H1 (cell line): ENCODE measurements around the gene TMEM255B. TPM values are rescaled to one million over a fixed set of nuclear protein-coding genes. Genes with fewer than 3 reads are reported as not detected.

Source experiments
- CTCF ChIA-PET: fragments of 300-600 bp; sonication (Branson Sonifier 250); formaldehyde crosslinking; loops from one replicate; lab custom pipeline; 2021; ENCODE audit not compliant: partially characterized antibody; lab: Charles Lee
- POLR2A ChIA-PET: fragments of 300-600 bp; sonication (Branson Sonifier 250); formaldehyde crosslinking; loops from one replicate; lab custom pipeline; 2021; ENCODE audit warnings: inconsistent platforms; ENCODE audit not compliant: partially characterized antibody; lab: Charles Lee
- DNase-seq, 2 experiments: peaks; one replicate each; pipeline versions ENCODE4 v3.0.0 to v3.0.0-alpha.2; 2010 to 2022; ENCODE audit warnings: low spot score in 2 of 2, low read depth in 1 of 2, mixed read lengths in 1 of 2
- FAIRE-seq: peaks from 2 replicates; lab custom pipeline; 2011; peaks lifted over from hg19 to GRCh38; lab: Jason Lieb, UNC
- H2AFZ ChIP-seq: 2 replicates; pipeline ENCODE4 v1.8.1; 2012; ENCODE audit warnings: low read length, inconsistent platforms
- H2AK5ac ChIP-seq: 2 replicates; pipeline ENCODE4 v1.6.1; 2013; ENCODE audit warnings: low read depth, low read length
- H2BK120ac ChIP-seq: replicated peaks from 2 replicates; pipeline ENCODE3; 2013; ENCODE audit warnings: low read depth, low read length, inconsistent platforms
- H2BK12ac ChIP-seq: 2 replicates; pipeline ENCODE4 v1.6.1; 2013; ENCODE audit warnings: low read depth, low read length
- H2BK15ac ChIP-seq: 2 replicates; pipeline ENCODE4 v1.6.1; 2013; ENCODE audit warnings: low read length
- H2BK20ac ChIP-seq: 2 replicates; pipeline ENCODE4 v1.6.1; 2013; ENCODE audit warnings: low read length
- H2BK5ac ChIP-seq: 2 replicates; pipeline ENCODE4 v1.6.1; 2013; ENCODE audit warnings: low read depth, low read length
- H3K14ac ChIP-seq: 2 replicates; pipeline ENCODE4 v1.6.1; 2013; ENCODE audit warnings: inconsistent platforms; ENCODE audit not compliant: insufficient read length
- H3K18ac ChIP-seq: 2 replicates; pipeline ENCODE4 v1.6.1; 2013; ENCODE audit warnings: low read length; ENCODE audit errors: extremely low read depth
- H3K23ac ChIP-seq: 2 replicates; pipeline ENCODE4 v1.6.1; 2013; ENCODE audit warnings: inconsistent platforms; ENCODE audit not compliant: insufficient read length
- H3K23me2 ChIP-seq: 2 replicates; pipeline ENCODE4 v1.6.1; 2013; ENCODE audit warnings: low read depth, low read length
- H3K27ac ChIP-seq: 2 replicates; pipeline ENCODE4 v1.6.1; 2011; ENCODE audit warnings: low read depth, low read length, inconsistent platforms
- H3K27me3 ChIP-seq, 4 experiments: replicated peaks in 1 of 4; 1 replicate in 1 of 4; 2 replicates in 3 of 4; pipeline versions ENCODE4 v1.6.1 to v1.8.1; 2011 to 2013; ENCODE audit warnings: low read length in 3 of 4, mild to moderate bottlenecking in 3 of 4, inconsistent platforms in 2 of 4, mixed read lengths in 2 of 4, moderate library complexity in 1 of 4; ENCODE audit not compliant: control insufficient read depth in 3 of 4, insufficient read depth in 3 of 4; ENCODE audit errors: extremely low read depth in 1 of 4
- H3K36me3 ChIP-seq, 4 experiments: 2 replicates each; pipeline versions ENCODE4 v1.6.1 to v1.8.1; 2011 to 2013; ENCODE audit warnings: mild to moderate bottlenecking in 4 of 4, low read length in 3 of 4, moderate library complexity in 2 of 4, control low read depth in 1 of 4, inconsistent platforms in 1 of 4; ENCODE audit not compliant: insufficient read depth in 4 of 4, control insufficient read depth in 2 of 4
- H3K4ac ChIP-seq: replicated peaks from 2 replicates; pipeline ENCODE3; 2013; ENCODE audit warnings: low read length, low read depth, mixed read lengths, inconsistent platforms; ENCODE audit not compliant: insufficient read length
- H3K4me1 ChIP-seq, 4 experiments: replicated peaks in 1 of 4; 1 replicate in 1 of 4; 2 replicates in 3 of 4; pipeline versions ENCODE4 v1.6.1 to v1.8.1; 2011 to 2013; ENCODE audit warnings: low read length in 3 of 4, inconsistent platforms in 2 of 4, mixed read lengths in 1 of 4; ENCODE audit not compliant: insufficient read depth in 4 of 4, control insufficient read depth in 3 of 4
- H3K4me2 ChIP-seq, 2 experiments: 2 replicates each; pipeline versions ENCODE4 v1.6.1 to v1.8.1; 2011 to 2013; ENCODE audit warnings: low read depth in 2 of 2, low read length in 2 of 2, control low read depth in 1 of 2, inconsistent platforms in 1 of 2, mild to moderate bottlenecking in 1 of 2; ENCODE audit not compliant: insufficient read depth in 1 of 2
- H3K4me3 ChIP-seq, 4 experiments: fragments of 200-600, 300-600 bp in 1 of 4; sonication (generic), shearing (Covaris generic), sonication (Bioruptor Twin) in 1 of 4; 2 replicates each; pipeline versions ENCODE4 v1.5.1 to v1.8.1; 2011 to 2016; ENCODE audit warnings: low read length in 4 of 4, low read depth in 3 of 4, control low read depth in 2 of 4, inconsistent platforms in 2 of 4, mild to moderate bottlenecking in 2 of 4, mixed read lengths in 1 of 4, moderate library complexity in 1 of 4; ENCODE audit not compliant: insufficient read depth in 2 of 4; ENCODE audit errors: extremely low read depth in 1 of 4
- H3K56ac ChIP-seq: replicated peaks from 2 replicates; pipeline ENCODE3; 2013; ENCODE audit warnings: low read depth, mild to moderate bottlenecking, mixed read lengths, low read length, inconsistent platforms; ENCODE audit not compliant: insufficient read length
- H3K79me1 ChIP-seq: 2 replicates; pipeline ENCODE4 v1.6.1; 2013; ENCODE audit warnings: low read depth, low read length, control low read depth
- H3K79me2 ChIP-seq, 2 experiments: 2 replicates each; pipeline versions ENCODE4 v1.6.1 to v1.8.1; 2012 to 2013; ENCODE audit warnings: low read length in 2 of 2, mild to moderate bottlenecking in 2 of 2, inconsistent platforms in 1 of 2; ENCODE audit not compliant: insufficient read depth in 2 of 2, control insufficient read depth in 1 of 2
- H3K9ac ChIP-seq, 4 experiments: replicated peaks in 1 of 4; 1 replicate in 1 of 4; 2 replicates in 3 of 4; pipeline versions ENCODE4 v1.6.1 to v1.8.1; 2011 to 2013; ENCODE audit warnings: low read depth in 3 of 4, low read length in 3 of 4, control low read depth in 2 of 4, mild to moderate bottlenecking in 2 of 4, moderate library complexity in 2 of 4, inconsistent platforms in 1 of 4; ENCODE audit errors: extremely low read depth in 1 of 4
- H3K9me3 ChIP-seq, 2 experiments: 2 replicates each; pipeline versions ENCODE4 v1.6.1 to v1.8.1; 2012 to 2013; ENCODE audit warnings: mild to moderate bottlenecking in 2 of 2, moderate library complexity in 2 of 2, control low read depth in 1 of 2, inconsistent platforms in 1 of 2, low read depth in 1 of 2, low read length in 1 of 2, mixed read lengths in 1 of 2; ENCODE audit not compliant: insufficient read depth in 2 of 2
- H4K20me1 ChIP-seq, 2 experiments: replicated peaks in 1 of 2; 2 replicates each; pipeline versions ENCODE3 to v1.8.1; 2011 to 2013; ENCODE audit warnings: inconsistent platforms in 2 of 2, low read length in 2 of 2, mild to moderate bottlenecking in 1 of 2; ENCODE audit not compliant: insufficient read depth in 2 of 2, control insufficient read depth in 1 of 2
- H4K5ac ChIP-seq: 2 replicates; pipeline ENCODE4 v1.6.1; 2013; ENCODE audit warnings: low read length, low read depth, mixed read lengths, inconsistent platforms; ENCODE audit not compliant: insufficient read length
- H4K8ac ChIP-seq: 2 replicates; pipeline ENCODE4 v1.8.0; 2013; ENCODE audit warnings: mild to moderate bottlenecking, moderate library complexity, low read length, inconsistent platforms; ENCODE audit not compliant: insufficient read depth; ENCODE audit errors: extremely low read depth
- H4K91ac ChIP-seq: replicated peaks from 2 replicates; pipeline ENCODE3; 2013; ENCODE audit warnings: low read length, mixed read lengths, inconsistent platforms; ENCODE audit not compliant: insufficient read length
- BACH1 ChIP-seq: IDR thresholded peaks from 2 replicates; pipeline ENCODE4 v1.6.1; 2012; ENCODE audit warnings: low read length, improper control_type of control experiment
- BCL11A ChIP-seq, 2 experiments: IDR thresholded peaks; one replicate each; pipeline ENCODE4 v1.6.1; 2011; ENCODE audit warnings: low read depth in 2 of 2, low read length in 2 of 2, mild to moderate bottlenecking in 2 of 2
- KDM1A ChIP-seq: fragments of 200-600, 300-600 bp; sonication (generic); IDR thresholded peaks from 2 replicates; pipeline ENCODE4 v1.7.1; 2016; ENCODE audit warnings: mild to moderate bottlenecking, low read length, borderline replicate concordance
- POLR2AphosphoS5 ChIP-seq: IDR thresholded peaks from 2 replicates; pipeline ENCODE4 v1.6.1; 2011; ENCODE audit warnings: low read depth, low read length
- RNF2 ChIP-seq: fragments of 200-900, 300-1000 bp; sonication (generic); IDR thresholded peaks from 2 replicates; pipeline ENCODE4 v1.7.1; 2016; ENCODE audit warnings: borderline replicate concordance, low read depth, mild to moderate bottlenecking, antibody characterized with exemption, low read length; ENCODE audit not compliant: poor library complexity, severe bottlenecking; ENCODE audit errors: missing control alignments
- SAP30 ChIP-seq: fragments of 300-600 bp; sonication (generic); IDR thresholded peaks from 2 replicates; pipeline ENCODE4 v1.7.1; 2012; ENCODE audit warnings: low read length, moderate library complexity, mild to moderate bottlenecking, inconsistent platforms; ENCODE audit not compliant: insufficient read depth, insufficient replicate concordance
- WGBS, 2 experiments: shearing (Covaris generic) in 1 of 2; methylation state at CpG; one replicate each; pipeline versions ENCODE4 v1.1.6 to v1.1.7; 2013 to 2015; ENCODE audit warnings: low lambda C conversion rate in 2 of 2, mixed read lengths in 2 of 2, inconsistent platforms in 1 of 2, low coverage in 1 of 2, missing lambda C conversion rate in 1 of 2; ENCODE audit not compliant: insufficient replicate concordance in 2 of 2, insufficient coverage in 1 of 2, insufficient read length in 1 of 2; ENCODE audit errors: extremely low coverage in 1 of 2, missing lambda C conversion rate in 1 of 2; 5-methylcytosine and 5-hydroxymethylcytosine counted together
- polyA plus RNA-seq, 7 experiments: library from polyadenylated mRNA; depleted of rRNA in 3 of 7; stranded (reverse) in 5 of 7; unstranded in 2 of 7; fragments of >200 nt in 5 of 7; fragments of 200-250 nt in 2 of 7; gene quantifications; 1 replicate in 5 of 7; 2 replicates in 1 of 7; 4 replicates in 1 of 7; pipeline versions ENCODE4 v1.2.1 to v1.2.3, GENCODE V29; 2011 to 2013; ENCODE audit warnings: missing spikeins in 2 of 7, mixed read lengths in 2 of 7
- total RNA-seq: library from RNA; stranded (reverse); fragmentation: NEBNext Ultra II Directional; extraction: Animal tissue kit (Norgen Biotek cat#: 25700); gene quantifications from 2 replicates; pipeline ENCODE4 v1.2.1, GENCODE V29; 2021
- TF ChIP-seq, protein P1 (sequence below): IDR thresholded peaks from 2 replicates; pipeline ENCODE4 v1.6.1; 2012; ENCODE audit warnings: low read length, inconsistent platforms

TMEM255B gene
- total and polyA plus RNA-seq, 2 of the 8 experiments (the other 6 are each of a cell fraction or from before 2014, with no cell fraction given) = 3.4 to 4.4 TPM

DNA sequence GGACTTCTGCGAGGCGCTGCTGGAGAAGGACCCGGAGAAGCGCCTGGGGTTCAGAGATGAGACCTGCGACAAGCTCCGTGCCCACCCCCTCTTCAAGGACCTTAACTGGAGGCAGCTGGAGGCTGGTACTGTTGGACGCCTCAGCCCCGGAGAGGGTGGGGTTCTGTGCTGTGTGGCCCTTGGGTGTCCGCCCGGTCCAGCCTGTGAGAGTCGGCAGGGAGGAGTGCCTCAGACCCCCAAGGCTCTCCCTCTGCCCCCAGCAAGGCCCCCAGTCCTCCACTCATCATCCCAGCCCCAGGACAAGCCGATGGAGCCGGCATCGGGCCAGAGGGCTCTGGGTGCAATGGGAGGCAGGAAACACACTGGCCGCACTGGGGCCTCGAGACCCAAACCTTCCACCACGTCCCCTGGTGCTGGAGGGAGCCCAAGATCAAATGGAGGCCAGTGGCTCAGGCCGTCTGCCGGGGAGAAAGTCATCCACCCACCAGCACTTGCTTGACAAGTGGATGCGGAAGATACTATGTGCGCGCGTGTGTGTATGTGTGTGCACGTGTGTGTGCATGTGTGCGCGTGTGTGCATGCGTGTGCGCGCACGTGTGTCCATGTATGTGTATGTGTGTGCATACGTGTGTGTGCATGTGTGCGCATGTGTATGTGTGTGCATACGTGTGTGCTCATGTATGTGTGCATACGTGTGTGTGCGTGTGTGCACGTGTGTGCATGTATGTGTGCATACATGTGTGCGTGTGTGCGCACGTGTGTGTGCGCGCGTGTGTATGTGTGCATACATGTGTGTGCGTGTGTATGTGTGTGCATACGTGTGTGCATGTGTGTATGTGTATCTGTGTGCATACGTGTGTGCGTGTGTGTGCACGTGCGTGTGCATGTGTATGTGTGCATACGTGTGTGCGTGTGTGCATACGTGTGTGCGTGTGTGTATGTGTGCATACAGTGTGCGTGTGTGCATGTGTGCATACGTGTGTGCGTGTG lies 25.8 kb upstream of the TMEM255B start:
- no peak overlapping the region for H3K4me3 ChIP-seq
- H3K27ac ChIP-seq = no peak overlapping the region
- no peak overlapping the region for H2AFZ ChIP-seq
- H2BK120ac ChIP-seq = no peak overlapping the region
- no peak overlapping the region for H4K5ac ChIP-seq
- H4K20me1 ChIP-seq = peaks cover 0 to 5% of the 10 kb centered on the region in 2 experiments
- no peak overlapping the region for H2BK15ac ChIP-seq
- WGBS, 2 experiments = 88% methylated on average over 55 of the region's 55 CpGs; no CpG with 5 or more reads in 1 of the 2 experiments
- ChIA-PET POLR2A (interaction anchor here (0.6 kb wide), 1 partner anchor 68 kb away, joined by 3 read pairs; no protein-coding TSS in a partner anchor), CTCF (interaction anchor here (0.8 to 2.2 kb wide), 4 partner anchors 8 to 21 kb away, joined by 3 to 13 read pairs (median 3); no protein-coding TSS in a partner anchor)
- H3K4ac ChIP-seq = peak overlapping the region; percentile 78
- H2AK5ac ChIP-seq = peak overlapping the region; percentile 1; the same call in 1 of the 2 replicates
- H3K4me1 ChIP-seq = no peaks in the 10 kb centered on the region
- H3K4me2 ChIP-seq = no peak overlapping the region
- H3K9me3 ChIP-seq = peaks cover 12 to 25% of the 10 kb centered on the region in 2 experiments; a peak in 3 of 4 replicates
- no peak overlapping the region for H2BK20ac ChIP-seq
- DNase-seq (no peak), FAIRE-seq (no peak)
- H3K18ac ChIP-seq = no peak overlapping the region
- H3K79me1 ChIP-seq = no peaks in the 10 kb centered on the region
- H3K9ac ChIP-seq = no peak overlapping the region
- peak overlapping the region; percentile 85 for H4K91ac ChIP-seq
- H3K14ac ChIP-seq = no peak overlapping the region
- no peaks in the 10 kb centered on the region for H3K36me3 ChIP-seq
- H3K79me2 ChIP-seq = no peaks in the 10 kb centered on the region
- H2BK12ac ChIP-seq = peak overlapping the region; percentile 60; the same call in 1 of the 2 replicates
- no peaks in the 10 kb centered on the region for H3K23me2 ChIP-seq
- no peak overlapping the region for H3K23ac ChIP-seq
- H3K56ac ChIP-seq = no peak overlapping the region
- H4K8ac ChIP-seq = 0 out of 2 replicates have a peak overlapping the region, but pooled peaks have one; percentile 18
- peak overlapping the region; percentile 29; the same call in 1 of the 2 replicates for H2BK5ac ChIP-seq
- peaks cover 0 to 5% (median under 1%) of the 10 kb centered on the region in 4 experiments; a peak in 3 of 7 replicates for H3K27me3 ChIP-seq
- TF ChIP-seq POLR2AphosphoS5 = no peak
- no peak for TF ChIP-seq RNF2
- TF ChIP-seq SAP30 = no peak
- peak; percentile 37; the same call in 1 of the 2 replicates for TF ChIP-seq KDM1A
- TF ChIP-seq, protein P1, sequence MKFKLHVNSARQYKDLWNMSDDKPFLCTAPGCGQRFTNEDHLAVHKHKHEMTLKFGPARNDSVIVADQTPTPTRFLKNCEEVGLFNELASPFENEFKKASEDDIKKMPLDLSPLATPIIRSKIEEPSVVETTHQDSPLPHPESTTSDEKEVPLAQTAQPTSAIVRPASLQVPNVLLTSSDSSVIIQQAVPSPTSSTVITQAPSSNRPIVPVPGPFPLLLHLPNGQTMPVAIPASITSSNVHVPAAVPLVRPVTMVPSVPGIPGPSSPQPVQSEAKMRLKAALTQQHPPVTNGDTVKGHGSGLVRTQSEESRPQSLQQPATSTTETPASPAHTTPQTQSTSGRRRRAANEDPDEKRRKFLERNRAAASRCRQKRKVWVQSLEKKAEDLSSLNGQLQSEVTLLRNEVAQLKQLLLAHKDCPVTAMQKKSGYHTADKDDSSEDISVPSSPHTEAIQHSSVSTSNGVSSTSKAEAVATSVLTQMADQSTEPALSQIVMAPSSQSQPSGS = no peak
- TF ChIP-seq BCL11A (IDR thresholded peaks at IDR 0.05; ENCODE audit: low read depth in 2 of 2, low read length in 2 of 2) = no peak
- TF ChIP-seq BACH1 = no peak
